OCI-LY7 (cell line): Measurements from ENCODE around the gene PLK4.

Experiments used
- EZH2phosphoT487 ChIP-seq: fragments of 200-600 bp; sonication (generic); IDR thresholded peaks from 2 replicates; pipeline ENCODE4 v1.6.1; 2018; ENCODE audit warnings: low read depth, borderline replicate concordance, mild to moderate bottlenecking, mixed run types, antibody characterized with exemption, low read length, moderate library complexity, mixed read lengths
- TF ChIP-seq, protein P1 (sequence below): fragments of 200-600 bp; sonication (generic); conservative IDR thresholded peaks from 2 replicates; pipeline ENCODE4 v1.5.1; 2014; ENCODE audit warnings: mild to moderate bottlenecking, antibody characterized with exemption, low read length, moderate library complexity, mixed read lengths

DNA sequence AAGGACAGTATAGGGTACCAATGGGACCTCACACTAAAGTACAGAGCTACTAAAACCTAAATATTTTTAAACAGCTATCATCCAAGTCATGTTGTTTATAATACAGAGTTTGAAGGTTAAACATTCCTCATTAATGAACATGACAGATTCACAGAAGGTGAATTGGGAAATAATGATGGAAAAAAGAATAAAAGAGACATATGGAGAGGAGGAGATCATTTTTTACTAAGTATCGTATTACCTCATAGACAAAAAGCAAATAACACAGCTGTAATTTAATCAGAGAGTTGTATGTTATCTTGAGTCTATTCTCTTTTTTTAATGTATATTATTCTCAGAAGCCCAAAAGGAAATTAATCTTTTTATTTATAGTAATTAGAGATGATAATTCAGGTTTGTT is 7.9 kb downstream of the PLK4 start:
- TF ChIP-seq EZH2phosphoT487: no peak
- TF ChIP-seq, protein P1, sequence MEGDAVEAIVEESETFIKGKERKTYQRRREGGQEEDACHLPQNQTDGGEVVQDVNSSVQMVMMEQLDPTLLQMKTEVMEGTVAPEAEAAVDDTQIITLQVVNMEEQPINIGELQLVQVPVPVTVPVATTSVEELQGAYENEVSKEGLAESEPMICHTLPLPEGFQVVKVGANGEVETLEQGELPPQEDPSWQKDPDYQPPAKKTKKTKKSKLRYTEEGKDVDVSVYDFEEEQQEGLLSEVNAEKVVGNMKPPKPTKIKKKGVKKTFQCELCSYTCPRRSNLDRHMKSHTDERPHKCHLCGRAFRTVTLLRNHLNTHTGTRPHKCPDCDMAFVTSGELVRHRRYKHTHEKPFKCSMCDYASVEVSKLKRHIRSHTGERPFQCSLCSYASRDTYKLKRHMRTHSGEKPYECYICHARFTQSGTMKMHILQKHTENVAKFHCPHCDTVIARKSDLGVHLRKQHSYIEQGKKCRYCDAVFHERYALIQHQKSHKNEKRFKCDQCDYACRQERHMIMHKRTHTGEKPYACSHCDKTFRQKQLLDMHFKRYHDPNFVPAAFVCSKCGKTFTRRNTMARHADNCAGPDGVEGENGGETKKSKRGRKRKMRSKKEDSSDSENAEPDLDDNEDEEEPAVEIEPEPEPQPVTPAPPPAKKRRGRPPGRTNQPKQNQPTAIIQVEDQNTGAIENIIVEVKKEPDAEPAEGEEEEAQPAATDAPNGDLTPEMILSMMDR: no peak
